MCF 10A (cell line): ENCODE data around the gene HSDL1. TPM values are rescaled to one million over a fixed set of nuclear protein-coding genes. Genes with fewer than 3 reads are reported as not detected.

ENCODE experiments used
- BruUV-seq: library from RNA; stranded (reverse); fragments of 400-500 nt; replicated peaks from 2 replicates; lab custom pipeline; 2021; lab: Mats Ljungman, UMichigan
- CTCF ChIA-PET: fragments of 300-600 bp; sonication (Branson Sonifier 250); formaldehyde crosslinking; extraction: SDS; loops from one replicate; lab custom pipeline; 2021; ENCODE audit warnings: antibody characterized with exemption, inconsistent platforms; lab: Yijun Ruan, JAX
- POLR2A ChIA-PET: fragments of 300-600, 350-650 bp; sonication (Branson Sonifier 250); formaldehyde crosslinking; extraction: SDS; loops from one replicate; lab custom pipeline; 2020; ENCODE audit warnings: antibody characterized with exemption, inconsistent platforms; lab: Yijun Ruan, JAX
- DNase-seq: peaks from one replicate; pipeline ENCODE4 v3.0.0-alpha.2; 2018; ENCODE audit not compliant: unreplicated experiment
- H3K27ac Mint-ChIP-seq: one replicate; pipeline ENCODE4 v1.8.0; 2022; ENCODE audit warnings: mild to moderate bottlenecking, low read depth, mixed read lengths; ENCODE audit not compliant: unreplicated experiment
- H3K27me3 Mint-ChIP-seq: one replicate; pipeline ENCODE4 v1.8.0; 2022; ENCODE audit warnings: mixed read lengths; ENCODE audit not compliant: insufficient read depth, unreplicated experiment
- H3K36me3 Mint-ChIP-seq: one replicate; pipeline ENCODE4 v1.8.0; 2022; ENCODE audit warnings: mild to moderate bottlenecking, moderate library complexity, mixed read lengths; ENCODE audit not compliant: insufficient read depth, unreplicated experiment
- H3K4me1 Mint-ChIP-seq: one replicate; pipeline ENCODE4 v1.8.0; 2022; ENCODE audit warnings: mixed read lengths; ENCODE audit not compliant: insufficient read depth, unreplicated experiment
- H3K4me3 Mint-ChIP-seq: one replicate; pipeline ENCODE4 v1.8.0; 2022; ENCODE audit warnings: mild to moderate bottlenecking, moderate library complexity, mixed read lengths; ENCODE audit not compliant: unreplicated experiment
- H3K9me3 Mint-ChIP-seq: one replicate; pipeline ENCODE4 v1.8.0; 2022; ENCODE audit warnings: mixed read lengths; ENCODE audit not compliant: unreplicated experiment
- intact Hi-C: fragments of 100-400 bp; cut with micrococcal nuclease; formaldehyde crosslinking; loops from 2 replicates; pipeline ENCODE4 v1.14.1; 2022
- total RNA-seq: library from RNA; stranded (reverse); gene quantifications from 2 replicates; pipeline ENCODE4 v1.2.3, GENCODE V29; 2022
- TF ChIP-seq, protein P1 (sequence below): fragments of 200-600 bp; IDR thresholded peaks from one replicate; pipeline ENCODE4 v1.8.0; 2022; ENCODE audit warnings: antibody characterized with exemption, mild to moderate bottlenecking; ENCODE audit not compliant: unreplicated experiment

The HSDL1 gene
- total RNA-seq, 1 experiment from 2014 or later = 13.3 TPM

GRCh38 chr16:84178892-84179611, 34.1 kb upstream of the HSDL1 start:
- DNase-seq = no peak
- POLR2A ChIA-PET = interaction anchor here (4.9 kb wide), 1 partner anchor 62 kb away, joined by 45 read pairs; the partner anchor contains the start of gene MBTPS1
- Mint-ChIP-seq H3K27me3 (no peaks in the 10 kb centered on the region), H3K27ac (no peak overlapping the region), H3K4me1 (peaks cover 8% of the 10 kb centered on the region), H3K9me3 (no peaks in the 10 kb centered on the region), H3K36me3 (peaks cover 9% of the 10 kb centered on the region), H3K4me3 (no peak overlapping the region)
- TF ChIP-seq, protein P1, sequence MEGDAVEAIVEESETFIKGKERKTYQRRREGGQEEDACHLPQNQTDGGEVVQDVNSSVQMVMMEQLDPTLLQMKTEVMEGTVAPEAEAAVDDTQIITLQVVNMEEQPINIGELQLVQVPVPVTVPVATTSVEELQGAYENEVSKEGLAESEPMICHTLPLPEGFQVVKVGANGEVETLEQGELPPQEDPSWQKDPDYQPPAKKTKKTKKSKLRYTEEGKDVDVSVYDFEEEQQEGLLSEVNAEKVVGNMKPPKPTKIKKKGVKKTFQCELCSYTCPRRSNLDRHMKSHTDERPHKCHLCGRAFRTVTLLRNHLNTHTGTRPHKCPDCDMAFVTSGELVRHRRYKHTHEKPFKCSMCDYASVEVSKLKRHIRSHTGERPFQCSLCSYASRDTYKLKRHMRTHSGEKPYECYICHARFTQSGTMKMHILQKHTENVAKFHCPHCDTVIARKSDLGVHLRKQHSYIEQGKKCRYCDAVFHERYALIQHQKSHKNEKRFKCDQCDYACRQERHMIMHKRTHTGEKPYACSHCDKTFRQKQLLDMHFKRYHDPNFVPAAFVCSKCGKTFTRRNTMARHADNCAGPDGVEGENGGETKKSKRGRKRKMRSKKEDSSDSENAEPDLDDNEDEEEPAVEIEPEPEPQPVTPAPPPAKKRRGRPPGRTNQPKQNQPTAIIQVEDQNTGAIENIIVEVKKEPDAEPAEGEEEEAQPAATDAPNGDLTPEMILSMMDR = no peak
- BruUV-seq = no TSS peak
- CTCF ChIA-PET = interaction anchor here (0.6 to 5.3 kb wide), 6 partner anchors 9 to 256 kb away, joined by 3 to 49 read pairs (median 3); partner anchors contain the start of gene TAF1C
- intact Hi-C loops = loop anchor here (5.0 to 10.0 kb wide), 2 partner anchors 62 to 224 kb away; partner anchors contain the start of genes MBTPS1 and OSGIN1

DNA sequence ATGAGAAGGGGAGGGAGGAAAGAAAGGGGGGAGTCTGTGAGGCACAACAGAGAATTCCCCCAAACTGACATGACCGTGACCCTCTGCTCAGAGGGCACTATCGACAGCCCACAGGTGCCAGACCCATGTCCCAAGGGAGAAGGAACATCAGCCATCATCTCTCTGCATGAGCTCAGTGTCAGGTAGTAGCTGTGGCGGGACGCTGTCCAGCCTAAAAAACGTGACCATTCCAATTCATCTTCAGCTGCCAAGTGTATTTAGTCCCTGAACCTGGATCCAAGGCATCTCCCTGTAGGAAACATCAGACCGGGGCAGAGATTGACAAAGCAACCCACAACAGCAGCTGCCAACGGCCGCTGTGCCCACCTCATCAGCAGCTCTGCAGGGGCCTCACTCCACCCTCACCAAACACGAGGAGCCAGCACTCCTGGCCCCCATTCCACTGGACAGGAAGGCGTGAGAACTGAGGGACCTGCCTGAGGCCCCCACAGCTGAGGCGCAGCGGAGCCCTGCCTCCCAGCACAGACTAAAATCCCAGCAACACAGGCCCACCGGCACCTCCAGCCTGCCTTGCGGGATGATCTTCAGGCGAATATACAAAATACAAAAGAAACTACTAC, 33.3 kb upstream of the HSDL1 start:
- no peak overlapping the region for H3K4me3 Mint-ChIP-seq
- H3K4me1 Mint-ChIP-seq = peaks cover 6% of the 10 kb centered on the region
- ChIA-PET CTCF (interaction anchor here (0.6 to 5.3 kb wide), 7 partner anchors 10 to 1431 kb away, joined by 3 to 49 read pairs (median 4); partner anchors contain the start of gene TAF1C), POLR2A (interaction anchor here (1.0 to 4.9 kb wide), 3 partner anchors 8 to 61 kb away, joined by 3 to 45 read pairs (median 22); partner anchors contain the start of genes MBTPS1 and TAF1C)
- no peaks in the 10 kb centered on the region for H3K9me3 Mint-ChIP-seq
- no peak overlapping the region for H3K27ac Mint-ChIP-seq
- no TSS peak for BruUV-seq
- TF ChIP-seq, protein P1 = no peak
- no peaks in the 10 kb centered on the region for H3K27me3 Mint-ChIP-seq
- H3K36me3 Mint-ChIP-seq = peaks cover 6% of the 10 kb centered on the region
- no peak for DNase-seq
- intact Hi-C loops = loop anchor here (5.0 to 10.0 kb wide), 2 partner anchors 61 to 223 kb away; partner anchors contain the start of genes MBTPS1 and OSGIN1

GRCh38 chr16:84177741-84178073, 32.7 kb upstream of the HSDL1 start:
- Mint-ChIP-seq H3K4me3 (no peak overlapping the region), H3K27ac (peak overlapping the region; percentile 85)
- POLR2A ChIA-PET = interaction anchor here (0.6 to 4.9 kb wide), 5 partner anchors 9 to 94 kb away, joined by 3 to 45 read pairs (median 3); partner anchors contain the start of genes MBTPS1 and TAF1C

More at GRCh38 chr16:84177741-84178073, 32.7 kb upstream of the HSDL1 start:
- BruUV-seq = no TSS peak
- DNase-seq = peak; percentile 36
- no peaks in the 10 kb centered on the region for H3K27me3 Mint-ChIP-seq
- peaks cover 6% of the 10 kb centered on the region for H3K36me3 Mint-ChIP-seq
- intact Hi-C loops = loop anchor here (5.0 to 10.0 kb wide), 2 partner anchors 60 to 223 kb away; partner anchors contain the start of genes MBTPS1 and OSGIN1
- no peaks in the 10 kb centered on the region for H3K9me3 Mint-ChIP-seq
- CTCF ChIA-PET = interaction anchor here (0.6 to 5.3 kb wide), 6 partner anchors 10 to 114 kb away, joined by 3 to 49 read pairs (median 5); partner anchors contain the start of gene TAF1C
- TF ChIP-seq, protein P1 = no peak
- H3K4me1 Mint-ChIP-seq = peaks cover 6% of the 10 kb centered on the region
